A673 (cell line): ENCODE results near the gene MRPL24. TPM values are rescaled to one million over a fixed set of nuclear protein-coding genes. Genes with fewer than 3 reads are reported as not detected.

ENCODE experiments used
- Bru-seq: library from RNA; stranded (reverse); fragments of 400-500 nt; gene quantifications from one replicate; lab custom pipeline; 2021; lab: Mats Ljungman, UMichigan
- BruChase-seq, 2 experiments: library from RNA; stranded (reverse); fragments of 400-500 nt; gene quantifications; one replicate each; lab custom pipeline; 2021; lab: Mats Ljungman, UMichigan
- BruUV-seq: library from RNA; stranded (reverse); fragments of 400-500 nt; replicated peaks from 2 replicates; lab custom pipeline; 2021; lab: Mats Ljungman, UMichigan
- CTCF ChIA-PET: fragments of 300-600 bp; sonication (Branson Sonifier 250); formaldehyde crosslinking; loops from one replicate; lab custom pipeline; 2022; ENCODE audit warnings: antibody characterized with exemption; lab: Charles Lee
- POLR2A ChIA-PET: fragments of 300-600 bp; sonication (Branson Sonifier 250); formaldehyde crosslinking; loops from one replicate; lab custom pipeline; 2022; ENCODE audit warnings: antibody characterized with exemption; ENCODE audit not compliant: low non-redundant PET; lab: Charles Lee
- DNase-seq: peaks from one replicate; pipeline ENCODE4 v3.0.0-alpha.2; 2015; ENCODE audit warnings: low spot score
- H3K27ac ChIP-seq: fragments of 200-600 bp; sonication (generic); 2 replicates; pipeline ENCODE4 v1.5.1; 2016; ENCODE audit warnings: mixed run types, low read depth, mild to moderate bottlenecking, mixed read lengths, antibody characterized with exemption, low read length; ENCODE audit not compliant: poor library complexity, severe bottlenecking
- H3K27me3 ChIP-seq: fragments of 200-600 bp; sonication (generic); replicated peaks from 2 replicates; pipeline ENCODE4 v1.6.1; 2017; ENCODE audit warnings: mixed run types, low read depth, mild to moderate bottlenecking, mixed read lengths, antibody characterized with exemption, low read length; ENCODE audit not compliant: insufficient read depth, poor library complexity
- H3K36me3 ChIP-seq: fragments of 200-600 bp; sonication (generic); 2 replicates; pipeline ENCODE4 v1.6.1; 2016; ENCODE audit warnings: mixed run types, mild to moderate bottlenecking, mixed read lengths, antibody characterized with exemption, low read length; ENCODE audit not compliant: insufficient read depth, poor library complexity, severe bottlenecking
- H3K4me1 ChIP-seq: fragments of 200-600 bp; sonication (generic); 2 replicates; pipeline ENCODE4 v1.6.1; 2017; ENCODE audit warnings: mixed run types, mild to moderate bottlenecking, mixed read lengths, antibody characterized with exemption, low read length; ENCODE audit not compliant: insufficient read depth, poor library complexity, severe bottlenecking
- H3K4me3 ChIP-seq: fragments of 200-600 bp; sonication (generic); 2 replicates; pipeline ENCODE4 v1.5.1; 2016; ENCODE audit warnings: low read depth, mixed run types, mild to moderate bottlenecking, mixed read lengths, low read length; ENCODE audit not compliant: poor library complexity, severe bottlenecking
- H3K9me3 ChIP-seq: fragments of 200-600 bp; sonication (generic); 2 replicates; pipeline ENCODE4 v1.6.1; 2016; ENCODE audit warnings: mixed run types, low read depth, mild to moderate bottlenecking, mixed read lengths, antibody characterized with exemption, low read length; ENCODE audit not compliant: poor library complexity, severe bottlenecking
- CTCF ChIP-seq: fragments of 300-800, 200-600 bp; sonication (generic); conservative IDR thresholded peaks from 2 replicates; pipeline ENCODE4 v1.5.1; 2017; ENCODE audit warnings: low read depth, mild to moderate bottlenecking, antibody characterized with exemption, low read length, moderate library complexity, mixed read lengths
- EZH2 ChIP-seq: fragments of 200-600 bp; sonication (generic); IDR thresholded peaks from 2 replicates; pipeline ENCODE4 v1.6.1; 2017; ENCODE audit warnings: borderline replicate concordance, low read depth, mild to moderate bottlenecking, mixed read lengths, antibody characterized with exemption, low read length; ENCODE audit not compliant: poor library complexity, severe bottlenecking
- intact Hi-C: fragments of 100-400 bp; cut with micrococcal nuclease; formaldehyde crosslinking; loops from one replicate; pipeline ENCODE4 v1.10.0; 2022; ENCODE audit not compliant: unreplicated experiment
- long read RNA-seq: library from polyadenylated mRNA; stranded (forward); transcript quantifications from one replicate; pipeline ENCODE4 v2.0.0, GENCODE V29; 2022
- total RNA-seq: library from RNA; stranded (reverse); gene quantifications from 2 replicates; pipeline ENCODE4 v1.2.3, GENCODE V29; 2021

The MRPL24 gene
- total RNA-seq (85.7 and 92.9 TPM in 2 replicates), Bru-seq, nascent RNA (percentile 88 among the genes with signal in this experiment), BruChase-seq, experiment 1, labeled RNA remaining after a 2-hour chase (percentile 76 among the genes with signal in this experiment), BruChase-seq, experiment 2, labeled RNA remaining after a 6-hour chase (percentile 89 among the genes with signal in this experiment)
- long read RNA-seq, transcript MRPL24-202 (6 exons, 883 nt): minor isoform, 8 of 54 reads
- long read RNA-seq, transcript MRPL24-201 (6 exons, 883 nt): major isoform, 9 of 54 reads
- long read RNA-seq, partial matches to known transcripts: 2 of 54 reads
- long read RNA-seq, other reads (novel, unspliced or antisense): 33 of 54 reads

GRCh38 chr1:156740741-156741480 is at the start of gene MRPL24:
TSS of gene MRPL24 (minus strand) at chr1:156741088. CDS start at chr1:156738704, 2,384 bp downstream.
- peak; percentile 100 for DNase-seq
- Histone ChIP-seq H3K4me3 (peak within 1 kb of the TSS; percentile 65), H3K36me3 (peaks cover 61% of the 10 kb centered on the region), H3K27me3 (no peaks in the 10 kb centered on the region), H3K27ac (peak within 1 kb of the TSS; percentile 77), H3K4me1 (peaks cover 14% of the 10 kb centered on the region), H3K9me3 (no peaks in the 10 kb centered on the region)
- intact Hi-C loops: loop anchor here (1.0 kb wide), 1 partner anchor 26 kb away; the partner anchor contains the start of gene PRCC
- BruUV-seq: no TSS peak
- TF ChIP-seq EZH2 (no peak), CTCF (no peak)
- ChIA-PET POLR2A (interaction anchor here (0.6 to 1.1 kb wide), 4 partner anchors 11 to 135 kb away, joined by 3 to 11 read pairs (median 6); partner anchors contain the start of genes ISG20L2 and METTL25B), CTCF (interaction anchor here (0.9 to 1.6 kb wide), 3 partner anchors 15 to 51 kb away, joined by 3 to 11 read pairs (median 4); partner anchors contain the start of gene PRCC)

GRCh38 chr1:156789621-156790318 is 48.9 kb upstream of the MRPL24 start:
- BruUV-seq: TSS peak; percentile 14
- TF ChIP-seq EZH2 (no peak), CTCF (no peak)
- intact Hi-C loops: no loop called here
- ChIA-PET CTCF (no interaction called here), POLR2A (no interaction called here)
- Histone ChIP-seq H3K36me3 (peaks cover 71% of the 10 kb centered on the region), H3K4me3 (no peak overlapping the region), H3K9me3 (no peaks in the 10 kb centered on the region), H3K4me1 (no peaks in the 10 kb centered on the region), H3K27me3 (no peaks in the 10 kb centered on the region), H3K27ac (no peak overlapping the region)
- no peak for DNase-seq

GRCh38 chr1:156788136-156788535 is 47.2 kb upstream of the MRPL24 start:
- no TSS peak for BruUV-seq
- Histone ChIP-seq H3K27me3 (no peaks in the 10 kb centered on the region), H3K27ac (no peak overlapping the region), H3K4me1 (no peaks in the 10 kb centered on the region), H3K9me3 (no peaks in the 10 kb centered on the region), H3K36me3 (peaks cover 65% of the 10 kb centered on the region), H3K4me3 (no peak overlapping the region)
- ChIA-PET CTCF (interaction anchor here (0.7 kb wide), 1 partner anchor 127 kb away, joined by 4 read pairs; no protein-coding TSS in a partner anchor), POLR2A (no interaction called here)
- intact Hi-C loops: no loop called here
- TF ChIP-seq EZH2 (no peak), CTCF (no peak)
- DNase-seq: no peak
